HCT116 (cell line): ENCODE measurements around the gene ATXN7L1.

Experiments
- EZH2phosphoT487 ChIP-seq: fragments of 200-600 bp; IDR thresholded peaks from 2 replicates; pipeline ENCODE4 v1.6.1; 2018; ENCODE audit warnings: antibody characterized with exemption, borderline replicate concordance
- POLR2A ChIP-seq: IDR thresholded peaks from 2 replicates; pipeline ENCODE4 v1.7.0; 2011; ENCODE audit warnings: borderline replicate concordance; ENCODE audit not compliant: insufficient read depth, insufficient read length; ENCODE audit errors: extremely low read depth
- TCF7L2 ChIP-seq: IDR thresholded peaks from 2 replicates; pipeline ENCODE4 v1.7.0; 2011; ENCODE audit warnings: borderline replicate concordance, inconsistent platforms; ENCODE audit not compliant: insufficient read depth, insufficient read length; ENCODE audit errors: extremely low read depth
- YY1 ChIP-seq: IDR thresholded peaks from 2 replicates; pipeline ENCODE4 v1.6.1; 2011; ENCODE audit warnings: low read length, low read depth, moderate library complexity, mild to moderate bottlenecking; ENCODE audit not compliant: insufficient replicate concordance; ENCODE audit errors: extremely low read depth
- TF ChIP-seq, protein P1 (sequence below), 3 experiments: fragments of 200-600 bp in 1 of 3; sonication (generic) in 1 of 3; IDR thresholded peaks in 2 of 3; conservative IDR thresholded peaks in 1 of 3; 2 replicates each; pipeline ENCODE4 v1.5.1; 2012 to 2017; ENCODE audit warnings: low read depth in 2 of 3, low read length in 2 of 3, antibody characterized with exemption in 1 of 3, borderline replicate concordance in 1 of 3, control low read depth in 1 of 3, mild to moderate bottlenecking in 1 of 3, mixed read lengths in 1 of 3, mixed run types in 1 of 3, moderate library complexity in 1 of 3; ENCODE audit not compliant: insufficient read depth in 1 of 3

DNA sequence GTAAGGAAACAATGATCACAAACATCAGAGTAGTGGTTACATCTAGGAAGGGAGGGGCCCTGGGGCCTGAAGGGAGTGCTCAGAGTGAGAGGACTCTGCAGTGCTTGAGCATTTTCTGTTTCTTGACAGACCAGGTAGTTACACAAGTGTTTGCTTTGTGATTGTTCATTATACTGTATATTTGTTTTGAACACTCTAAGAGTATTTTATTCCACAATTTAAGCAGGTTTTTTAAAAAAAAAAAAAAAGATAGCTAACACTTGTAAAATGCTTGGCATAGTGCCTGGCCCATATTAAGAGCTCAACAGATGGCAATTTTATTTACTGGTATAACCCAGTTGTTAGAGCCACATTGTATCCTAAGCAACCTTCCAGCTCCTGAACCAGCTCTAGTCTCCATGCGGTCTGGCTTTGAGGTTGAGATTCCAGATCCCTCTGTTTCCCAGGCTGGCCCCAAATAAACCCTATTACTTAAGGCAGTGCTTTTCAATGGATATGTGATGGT is 20.1 kb upstream of the ATXN7L1 start:
- TF ChIP-seq YY1 = no peak
- TF ChIP-seq, protein P1, sequence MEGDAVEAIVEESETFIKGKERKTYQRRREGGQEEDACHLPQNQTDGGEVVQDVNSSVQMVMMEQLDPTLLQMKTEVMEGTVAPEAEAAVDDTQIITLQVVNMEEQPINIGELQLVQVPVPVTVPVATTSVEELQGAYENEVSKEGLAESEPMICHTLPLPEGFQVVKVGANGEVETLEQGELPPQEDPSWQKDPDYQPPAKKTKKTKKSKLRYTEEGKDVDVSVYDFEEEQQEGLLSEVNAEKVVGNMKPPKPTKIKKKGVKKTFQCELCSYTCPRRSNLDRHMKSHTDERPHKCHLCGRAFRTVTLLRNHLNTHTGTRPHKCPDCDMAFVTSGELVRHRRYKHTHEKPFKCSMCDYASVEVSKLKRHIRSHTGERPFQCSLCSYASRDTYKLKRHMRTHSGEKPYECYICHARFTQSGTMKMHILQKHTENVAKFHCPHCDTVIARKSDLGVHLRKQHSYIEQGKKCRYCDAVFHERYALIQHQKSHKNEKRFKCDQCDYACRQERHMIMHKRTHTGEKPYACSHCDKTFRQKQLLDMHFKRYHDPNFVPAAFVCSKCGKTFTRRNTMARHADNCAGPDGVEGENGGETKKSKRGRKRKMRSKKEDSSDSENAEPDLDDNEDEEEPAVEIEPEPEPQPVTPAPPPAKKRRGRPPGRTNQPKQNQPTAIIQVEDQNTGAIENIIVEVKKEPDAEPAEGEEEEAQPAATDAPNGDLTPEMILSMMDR (IDR thresholded peaks at IDR 0.05 in 2 of 3, conservative IDR thresholded peaks at IDR 0.05 in 1 of 3; ENCODE audit: borderline replicate concordance in 1 of 3, insufficient read depth in 1 of 3, low read depth in 2 of 3, low read length in 2 of 3) = no peak
- TF ChIP-seq EZH2phosphoT487 = no peak
- TF ChIP-seq TCF7L2 = no peak
- no peak for TF ChIP-seq POLR2A
